ENCODE measurements around the gene CRAT. TPM values are rescaled to one million over a fixed set of nuclear protein-coding genes. Genes with fewer than 3 reads are reported as not detected.

The CRAT gene
- total RNA-seq, 1 donor from 2014 or later = 29.1 TPM

- Histone ChIP-seq H3K27me3 (ENCODE audit: control insufficient read depth, insufficient read depth, low read length) (no peaks in the 10 kb centered on the region), H3K36me3 (ENCODE audit: control insufficient read depth, insufficient read depth, low read length) (no peaks in the 10 kb centered on the region), H3K4me3 (ENCODE audit: low read depth, low read length) (no peak overlapping the region)
- no peak for DNase-seq (ENCODE audit: low read depth)
- TF ChIP-seq CTCF (IDR thresholded peaks at IDR 0.05; ENCODE audit: insufficient read depth, low read length, poor library complexity, severe bottlenecking) = no peak
Observed at GRCh38 chr9:129076640-129077037, 34.0 kb downstream of the CRAT start.

GRCh38 chr9:129075996-129076639 is 34.5 kb downstream of the CRAT start:
- Histone ChIP-seq H3K4me3 (ENCODE audit: low read depth, low read length) (no peak overlapping the region), H3K36me3 (ENCODE audit: control insufficient read depth, insufficient read depth, low read length) (no peaks in the 10 kb centered on the region), H3K27me3 (ENCODE audit: control insufficient read depth, insufficient read depth, low read length) (no peaks in the 10 kb centered on the region)
- TF ChIP-seq CTCF (IDR thresholded peaks at IDR 0.05; ENCODE audit: insufficient read depth, low read length, poor library complexity, severe bottlenecking) = no peak
- no peak for DNase-seq (ENCODE audit: low read depth)

DNA sequence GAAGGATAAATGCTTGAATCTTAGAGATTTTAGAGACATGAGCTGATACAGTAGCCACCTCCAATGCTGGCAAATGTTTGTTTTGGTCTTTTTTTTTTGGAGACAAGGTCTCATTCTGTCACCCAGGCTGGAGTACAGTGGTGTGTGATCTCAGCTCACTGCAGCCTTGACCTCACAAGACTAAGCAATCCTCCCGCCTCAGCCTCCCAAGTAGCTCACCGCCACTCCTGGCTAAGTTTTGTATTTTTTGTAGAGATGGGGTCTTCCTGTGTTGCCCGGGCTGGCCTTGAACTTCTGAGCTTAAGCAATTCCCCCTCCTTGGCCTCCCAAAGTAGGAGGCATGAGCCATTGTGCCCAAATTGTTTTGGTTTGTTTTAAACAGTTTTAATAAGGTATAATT is 36.5 kb downstream of the CRAT start:
- no peak for DNase-seq (ENCODE audit: low read depth)
- no peak for TF ChIP-seq CTCF (IDR thresholded peaks at IDR 0.05; ENCODE audit: insufficient read depth, low read length, poor library complexity, severe bottlenecking)
- Histone ChIP-seq H3K4me3 (ENCODE audit: low read depth, low read length) (no peak overlapping the region), H3K36me3 (ENCODE audit: control insufficient read depth, insufficient read depth, low read length) (peaks cover 1% of the 10 kb centered on the region), H3K27me3 (ENCODE audit: control insufficient read depth, insufficient read depth, low read length) (no peaks in the 10 kb centered on the region)

GRCh38 chr9:129073404-129073803 is 37.2 kb downstream of the CRAT start:
- DNase-seq (ENCODE audit: low read depth) = no peak
- Histone ChIP-seq H3K27me3 (ENCODE audit: control insufficient read depth, insufficient read depth, low read length) (no peaks in the 10 kb centered on the region), H3K36me3 (ENCODE audit: control insufficient read depth, insufficient read depth, low read length) (peaks cover 2% of the 10 kb centered on the region), H3K4me3 (ENCODE audit: low read depth, low read length) (no peak overlapping the region)
- TF ChIP-seq CTCF (IDR thresholded peaks at IDR 0.05; ENCODE audit: insufficient read depth, low read length, poor library complexity, severe bottlenecking) = no peak

GRCh38 chr9:129072171-129072570 is 38.4 kb downstream of the CRAT start:
- Histone ChIP-seq H3K27me3 (ENCODE audit: control insufficient read depth, insufficient read depth, low read length) (no peaks in the 10 kb centered on the region), H3K4me3 (ENCODE audit: low read depth, low read length) (no peak overlapping the region), H3K36me3 (ENCODE audit: control insufficient read depth, insufficient read depth, low read length) (peaks cover 3% of the 10 kb centered on the region)
- no peak for DNase-seq (ENCODE audit: low read depth)
- TF ChIP-seq CTCF (IDR thresholded peaks at IDR 0.05; ENCODE audit: insufficient read depth, low read length, poor library complexity, severe bottlenecking) = no peak

- no peak overlapping the region for H3K4me3 ChIP-seq (ENCODE audit: low read depth, low read length)
- no peak for TF ChIP-seq CTCF (IDR thresholded peaks at IDR 0.05; ENCODE audit: insufficient read depth, low read length, poor library complexity, severe bottlenecking)
- no peaks in the 10 kb centered on the region for H3K27me3 ChIP-seq (ENCODE audit: control insufficient read depth, insufficient read depth, low read length)
- DNase-seq (ENCODE audit: low read depth) = no peak
- peaks cover 3% of the 10 kb centered on the region for H3K36me3 ChIP-seq (ENCODE audit: control insufficient read depth, insufficient read depth, low read length)
Observed at GRCh38 chr9:129071526-129072126, 39.0 kb downstream of the CRAT start.
